ENCODE measurements around the gene LATS2. TPM values are rescaled to one million over a fixed set of nuclear protein-coding genes. Genes with fewer than 3 reads are reported as not detected.

The LATS2 gene
- total RNA-seq, 2 experiments from 2014 or later: 1.3 to 3.0 TPM

DNA sequence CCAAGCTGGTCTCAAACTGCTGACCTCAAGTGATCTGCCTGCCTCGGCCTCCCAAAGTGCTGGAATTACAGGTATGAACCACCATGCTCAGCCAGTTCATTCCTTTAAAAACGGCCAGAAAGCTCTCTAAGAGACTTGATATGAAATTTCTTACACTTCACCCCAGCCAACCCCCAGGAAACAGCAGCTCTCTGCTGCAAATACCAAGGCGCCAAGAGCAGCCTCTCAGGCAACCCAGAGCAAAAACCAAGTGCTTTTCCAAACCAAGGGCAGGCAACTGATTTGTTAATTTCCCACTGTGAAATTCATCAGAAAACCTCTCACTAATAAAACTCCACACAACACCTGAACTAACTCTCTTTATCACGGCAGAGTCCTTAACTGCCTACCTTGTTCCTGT lies 44.9 kb downstream of the LATS2 start:
- Mint-ChIP-seq H3K27me3 (no peaks in the 10 kb centered on the region), H3K27ac (peak overlapping the region; percentile 62), H3K4me3 (peak overlapping the region; percentile 1), H3K36me3 (ENCODE audit: low read depth) (no peaks in the 10 kb centered on the region), H3K4me1 (ENCODE audit: low read depth) (peaks cover 18% of the 10 kb centered on the region), H3K9me3 (no peaks in the 10 kb centered on the region)
- no peak for ATAC-seq
- DNase-seq: no peak
- intact Hi-C loops (cut with micrococcal nuclease): no loop called here
- ChIA-PET CTCF (no interaction called here), POLR2A (no interaction called here)
- TF ChIP-seq, protein P1, sequence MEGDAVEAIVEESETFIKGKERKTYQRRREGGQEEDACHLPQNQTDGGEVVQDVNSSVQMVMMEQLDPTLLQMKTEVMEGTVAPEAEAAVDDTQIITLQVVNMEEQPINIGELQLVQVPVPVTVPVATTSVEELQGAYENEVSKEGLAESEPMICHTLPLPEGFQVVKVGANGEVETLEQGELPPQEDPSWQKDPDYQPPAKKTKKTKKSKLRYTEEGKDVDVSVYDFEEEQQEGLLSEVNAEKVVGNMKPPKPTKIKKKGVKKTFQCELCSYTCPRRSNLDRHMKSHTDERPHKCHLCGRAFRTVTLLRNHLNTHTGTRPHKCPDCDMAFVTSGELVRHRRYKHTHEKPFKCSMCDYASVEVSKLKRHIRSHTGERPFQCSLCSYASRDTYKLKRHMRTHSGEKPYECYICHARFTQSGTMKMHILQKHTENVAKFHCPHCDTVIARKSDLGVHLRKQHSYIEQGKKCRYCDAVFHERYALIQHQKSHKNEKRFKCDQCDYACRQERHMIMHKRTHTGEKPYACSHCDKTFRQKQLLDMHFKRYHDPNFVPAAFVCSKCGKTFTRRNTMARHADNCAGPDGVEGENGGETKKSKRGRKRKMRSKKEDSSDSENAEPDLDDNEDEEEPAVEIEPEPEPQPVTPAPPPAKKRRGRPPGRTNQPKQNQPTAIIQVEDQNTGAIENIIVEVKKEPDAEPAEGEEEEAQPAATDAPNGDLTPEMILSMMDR (IDR thresholded peaks at IDR 0.05): no peak

DNA sequence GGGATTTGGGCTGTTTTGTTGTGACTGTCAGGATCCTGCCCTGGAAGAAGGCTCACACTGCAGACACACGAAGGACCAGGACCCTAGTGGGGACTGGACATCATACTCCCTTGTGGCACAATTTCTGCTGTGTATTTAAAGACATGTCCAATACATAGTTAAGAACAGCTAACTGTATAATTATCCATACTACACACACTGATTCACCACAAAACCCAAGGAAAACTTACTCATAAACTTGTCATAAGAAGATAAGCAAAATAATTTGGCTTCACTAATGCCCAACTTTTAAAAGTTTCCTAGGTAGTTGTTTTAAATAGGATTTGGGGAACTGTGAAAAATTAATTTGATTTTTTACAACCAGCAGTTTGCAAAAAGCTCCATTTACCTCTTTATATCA lies 46.1 kb downstream of the LATS2 start:
- Mint-ChIP-seq H3K4me3 (no peak overlapping the region), H3K36me3 (ENCODE audit: low read depth) (no peaks in the 10 kb centered on the region), H3K9me3 (no peaks in the 10 kb centered on the region), H3K27ac (no peak overlapping the region), H3K4me1 (ENCODE audit: low read depth) (peaks cover 23% of the 10 kb centered on the region), H3K27me3 (no peaks in the 10 kb centered on the region)
- DNase-seq (no peak), ATAC-seq (no peak)
- TF ChIP-seq, protein P1 (IDR thresholded peaks at IDR 0.05): no peak
- ChIA-PET POLR2A (no interaction called here), CTCF (no interaction called here)
- intact Hi-C loops (cut with micrococcal nuclease): no loop called here

DNA sequence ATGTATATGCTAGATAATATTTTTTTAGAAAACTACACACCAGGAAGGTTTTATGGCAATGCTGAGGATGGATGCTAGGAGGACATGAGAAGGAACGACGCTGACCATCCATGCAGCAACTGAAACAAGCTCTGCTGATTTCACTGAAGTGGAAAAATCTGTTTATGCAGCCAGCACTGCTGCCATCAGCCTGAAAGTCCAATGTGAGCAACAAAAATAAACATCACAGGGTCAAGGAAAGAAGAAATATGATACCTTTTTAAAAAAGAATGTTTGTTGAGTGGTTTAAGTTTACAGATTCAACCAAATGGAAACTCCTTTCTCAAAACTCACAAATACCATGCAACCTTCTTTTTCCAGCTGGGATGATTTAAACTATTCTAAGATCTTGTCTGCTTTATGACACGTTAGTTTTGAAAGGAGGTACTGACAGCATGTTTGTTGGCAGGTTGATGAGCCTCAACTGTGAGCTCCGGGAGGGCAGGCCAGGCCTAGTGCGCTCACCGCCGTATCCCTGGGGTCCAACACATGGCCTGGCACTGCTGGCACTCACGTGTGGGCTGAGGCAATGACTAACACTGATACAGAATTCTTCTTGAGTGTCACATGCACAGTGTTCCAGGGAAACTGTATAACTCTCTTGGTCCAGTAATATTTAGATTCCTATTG lies 46.8 kb downstream of the LATS2 start:
- POLR2A ChIA-PET: no interaction called here
- Mint-ChIP-seq H3K27ac (no peak overlapping the region), H3K4me1 (ENCODE audit: low read depth) (peaks cover 26% of the 10 kb centered on the region), H3K27me3 (no peaks in the 10 kb centered on the region), H3K36me3 (ENCODE audit: low read depth) (no peaks in the 10 kb centered on the region), H3K4me3 (no peak overlapping the region), H3K9me3 (no peaks in the 10 kb centered on the region)
- CTCF ChIA-PET: no interaction called here
- ATAC-seq: no peak
- TF ChIP-seq, protein P1 (IDR thresholded peaks at IDR 0.05): no peak
- DNase-seq: no peak
- intact Hi-C loops (cut with micrococcal nuclease): no loop called here

DNA sequence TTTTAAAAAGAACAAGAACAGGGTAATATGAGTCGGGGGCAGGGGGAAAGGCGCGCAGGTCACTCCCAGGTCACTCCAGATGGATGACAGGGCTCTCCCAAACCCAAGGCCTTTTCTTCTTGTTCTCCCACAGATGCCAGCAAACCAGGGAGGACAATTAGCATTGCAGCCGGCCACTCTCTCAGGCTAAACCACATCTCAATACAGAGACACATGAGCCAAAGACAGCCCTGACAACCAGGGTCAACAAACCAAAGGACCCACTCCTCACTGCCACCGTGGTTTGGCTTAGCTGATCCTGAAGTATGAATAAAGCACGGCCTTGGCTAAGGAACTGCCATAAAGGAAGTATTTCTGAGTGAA lies 47.3 kb downstream of the LATS2 start:
- intact Hi-C loops (cut with micrococcal nuclease): no loop called here
- Mint-ChIP-seq H3K27me3 (no peaks in the 10 kb centered on the region), H3K9me3 (no peaks in the 10 kb centered on the region), H3K4me3 (no peak overlapping the region), H3K4me1 (ENCODE audit: low read depth) (peaks cover 26% of the 10 kb centered on the region), H3K36me3 (ENCODE audit: low read depth) (no peaks in the 10 kb centered on the region), H3K27ac (no peak overlapping the region)
- CTCF ChIA-PET: no interaction called here
- POLR2A ChIA-PET: no interaction called here
- TF ChIP-seq, protein P1 (IDR thresholded peaks at IDR 0.05): no peak
- ATAC-seq: no peak
- no peak for DNase-seq

DNA sequence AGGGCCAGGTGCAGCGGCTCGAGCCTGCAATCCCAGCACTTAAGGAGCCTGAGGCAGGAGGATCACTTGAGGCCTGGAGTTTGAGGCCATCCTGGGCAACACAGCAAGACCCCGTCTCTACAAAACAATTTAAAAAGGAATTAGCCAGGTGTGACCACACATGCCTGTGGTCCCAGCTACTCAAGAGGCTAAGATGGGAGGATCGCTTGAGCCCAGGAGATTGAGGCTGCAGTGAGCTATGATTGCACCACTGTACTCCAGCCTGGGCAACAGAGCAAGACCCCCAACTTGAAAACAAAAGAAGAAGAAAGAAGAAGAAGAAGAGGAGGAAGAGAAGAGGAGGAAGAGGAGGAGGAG lies 47.7 kb downstream of the LATS2 start:
- ATAC-seq: no peak
- Mint-ChIP-seq H3K36me3 (ENCODE audit: low read depth) (no peaks in the 10 kb centered on the region), H3K27ac (no peak overlapping the region), H3K9me3 (no peaks in the 10 kb centered on the region), H3K27me3 (no peaks in the 10 kb centered on the region), H3K4me1 (ENCODE audit: low read depth) (peaks cover 26% of the 10 kb centered on the region), H3K4me3 (no peak overlapping the region)
- ChIA-PET POLR2A (no interaction called here), CTCF (no interaction called here)
- intact Hi-C loops (cut with micrococcal nuclease): no loop called here
- TF ChIP-seq, protein P1 (IDR thresholded peaks at IDR 0.05): no peak
- no peak for DNase-seq

All from activated CD8-positive, alpha-beta T cell treated with anti-CD3 and anti-CD28 coated beads for 36 hours (primary cell).